Stimulated activated naive CD8-positive, alpha-beta T cell treated with anti-CD3 and anti-CD28 coated beads, Interleukin-15, Interleukin-2, amounts not matched to agents 100 U/mL and 50 U/mL, for 24 hours (primary cell): ENCODE results near the gene SPEG.
A peak's percentile ranks its signal among the peaks of the same experiment; 100 is the strongest.

Experiments used
- ATAC-seq: fragments of 150-1000 bp; cut with Tn5 transposase; one replicate; pipeline ENCODE4 v1.10.0; 2021
- DNase-seq: peaks from one replicate; pipeline ENCODE4 v3.0.0; 2021

The SPEG gene

GRCh38 chr2:219462349-219462748 lies 27.7 kb downstream of the SPEG start:
- DNase-seq (no peak), ATAC-seq (no peak)

GRCh38 chr2:219464286-219465032 lies 29.8 kb downstream of the SPEG start:
- DNase-seq (no peak), ATAC-seq (no peak)

- no peak for DNase-seq
- no peak for ATAC-seq
Observed at GRCh38 chr2:219465659-219466561, 31.3 kb downstream of the SPEG start.

- DNase-seq (no peak), ATAC-seq (no peak)
Observed at GRCh38 chr2:219466816-219467735, 32.4 kb downstream of the SPEG start.

GRCh38 chr2:219467736-219468075 lies 33.1 kb downstream of the SPEG start:
- no peak for DNase-seq
- no peak for ATAC-seq

GRCh38 chr2:219468410-219469185 lies 34.0 kb downstream of the SPEG start:
- DNase-seq: no peak
- ATAC-seq: no peak

GRCh38 chr2:219469186-219469724 lies 34.6 kb downstream of the SPEG start:
- ATAC-seq (no peak), DNase-seq (no peak)

- no peak for ATAC-seq
Observed at GRCh38 chr2:219470429-219470828, 35.8 kb downstream of the SPEG start.

GRCh38 chr2:219471476-219472371 lies 37.1 kb downstream of the SPEG start:
- ATAC-seq (no peak), DNase-seq (no peak)

More at GRCh38 chr2:219470429-219470828, 35.8 kb downstream of the SPEG start:
- no peak for DNase-seq

GRCh38 chr2:219472629-219473187 lies 38.1 kb downstream of the SPEG start:
- no peak for DNase-seq
- no peak for ATAC-seq

GRCh38 chr2:219473511-219473910 lies 38.9 kb downstream of the SPEG start:
- no peak for DNase-seq
- ATAC-seq: no peak

GRCh38 chr2:219474285-219475060 lies 39.8 kb downstream of the SPEG start:
- ATAC-seq: no peak
- no peak for DNase-seq

GRCh38 chr2:219475278-219475677 lies 40.6 kb downstream of the SPEG start:
- ATAC-seq (no peak), DNase-seq (no peak)

- DNase-seq (peak; percentile 83), ATAC-seq (peak; percentile 62)
Observed at GRCh38 chr2:219475697-219476651, 41.3 kb downstream of the SPEG start.

- no peak for ATAC-seq
Observed at GRCh38 chr2:219476652-219477151, 42.1 kb downstream of the SPEG start.

GRCh38 chr2:219477179-219477578 lies 42.5 kb downstream of the SPEG start:
- no peak for ATAC-seq
- DNase-seq: no peak

More at GRCh38 chr2:219476652-219477151, 42.1 kb downstream of the SPEG start:
- no peak for DNase-seq

- ATAC-seq (no peak), DNase-seq (no peak)
Observed at GRCh38 chr2:219477815-219478214, 43.2 kb downstream of the SPEG start.

- ATAC-seq: no peak
- DNase-seq: no peak
Observed at GRCh38 chr2:219478916-219479315, 44.3 kb downstream of the SPEG start.
